ENCODE results near the gene CHN1. TPM values are rescaled to one million over a fixed set of nuclear protein-coding genes. Genes with fewer than 3 reads are reported as not detected.

Gene CHN1
- total and polyA plus RNA-seq, 2 of the 8 experiments (the other 6 are each of a cell fraction or from before 2014, with no cell fraction given), result 54.0 to 65.7 TPM

DNA sequence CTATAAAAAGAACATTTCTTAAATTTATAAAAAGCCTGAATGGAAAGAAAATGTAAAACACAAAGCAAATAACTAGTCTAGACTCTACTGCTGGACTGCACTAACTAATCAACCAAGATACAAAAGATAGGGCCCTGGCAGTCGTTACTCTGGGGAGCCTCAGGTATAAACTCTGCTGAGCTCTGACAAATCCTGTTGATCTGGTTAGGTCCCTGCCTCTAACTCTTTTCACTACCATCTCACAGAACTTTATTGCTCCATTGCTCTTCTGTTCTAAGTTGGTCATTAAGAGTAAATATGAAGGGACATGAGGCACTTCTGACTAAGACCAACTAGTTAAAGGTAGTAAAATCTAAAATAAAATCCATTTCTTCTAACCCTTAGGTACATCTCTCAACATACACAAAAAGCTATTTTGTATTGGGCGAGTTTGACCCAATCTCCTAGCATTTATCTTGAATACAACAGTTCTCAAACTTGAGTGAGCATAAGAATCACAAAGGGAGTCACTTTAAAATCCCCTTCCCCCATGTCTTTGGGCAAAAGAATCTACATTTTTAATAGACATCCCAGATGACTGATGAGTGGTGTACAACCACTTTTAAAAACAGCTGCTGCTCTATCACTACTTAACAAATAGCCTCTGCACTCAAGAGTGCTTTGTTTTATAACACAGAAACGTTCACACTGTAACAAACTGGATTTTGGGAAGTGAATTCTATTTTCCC, 2.5 kb downstream of the CHN1 start:
- no peak overlapping the region for H2AK5ac ChIP-seq (ENCODE audit: low read depth, low read length)
- peaks cover 0 to 3% of the 10 kb centered on the region in 2 experiments for H4K20me1 ChIP-seq (replicated peaks in 1 of 2; ENCODE audit: control insufficient read depth in 1 of 2, insufficient read depth in 2 of 2, low read length in 2 of 2)
- no peak overlapping the region for H3K23ac ChIP-seq (ENCODE audit: insufficient read length)
- no peak overlapping the region for H2BK5ac ChIP-seq (ENCODE audit: low read depth, low read length)
- no peak overlapping the region for H2BK20ac ChIP-seq (ENCODE audit: low read length)
- TF ChIP-seq MAFK (IDR thresholded peaks at IDR 0.05; ENCODE audit: low read depth, low read length) (no peak), POLR2AphosphoS5 (IDR thresholded peaks at IDR 0.05; ENCODE audit: low read depth, low read length) (peak; percentile 40; the same call in 1 of the 2 replicates), SIRT6 (IDR thresholded peaks at IDR 0.05; ENCODE audit: low read length) (no peak)
- TF ChIP-seq, protein P1, sequence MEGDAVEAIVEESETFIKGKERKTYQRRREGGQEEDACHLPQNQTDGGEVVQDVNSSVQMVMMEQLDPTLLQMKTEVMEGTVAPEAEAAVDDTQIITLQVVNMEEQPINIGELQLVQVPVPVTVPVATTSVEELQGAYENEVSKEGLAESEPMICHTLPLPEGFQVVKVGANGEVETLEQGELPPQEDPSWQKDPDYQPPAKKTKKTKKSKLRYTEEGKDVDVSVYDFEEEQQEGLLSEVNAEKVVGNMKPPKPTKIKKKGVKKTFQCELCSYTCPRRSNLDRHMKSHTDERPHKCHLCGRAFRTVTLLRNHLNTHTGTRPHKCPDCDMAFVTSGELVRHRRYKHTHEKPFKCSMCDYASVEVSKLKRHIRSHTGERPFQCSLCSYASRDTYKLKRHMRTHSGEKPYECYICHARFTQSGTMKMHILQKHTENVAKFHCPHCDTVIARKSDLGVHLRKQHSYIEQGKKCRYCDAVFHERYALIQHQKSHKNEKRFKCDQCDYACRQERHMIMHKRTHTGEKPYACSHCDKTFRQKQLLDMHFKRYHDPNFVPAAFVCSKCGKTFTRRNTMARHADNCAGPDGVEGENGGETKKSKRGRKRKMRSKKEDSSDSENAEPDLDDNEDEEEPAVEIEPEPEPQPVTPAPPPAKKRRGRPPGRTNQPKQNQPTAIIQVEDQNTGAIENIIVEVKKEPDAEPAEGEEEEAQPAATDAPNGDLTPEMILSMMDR (IDR thresholded peaks at IDR 0.05; ENCODE audit: control extremely low read depth in 1 of 3, insufficient read depth in 1 of 3, low read depth in 1 of 3, low read length in 3 of 3), result no peak
- no peak overlapping the region for H2BK12ac ChIP-seq (ENCODE audit: low read depth, low read length)
- peak overlapping the region in 1 of 4 experiments; percentile 75; a peak in 2 of 8 replicates for H3K4me3 ChIP-seq (ENCODE audit: extremely low read depth in 1 of 4, insufficient read depth in 2 of 4, low read depth in 3 of 4, low read length in 4 of 4)
- H3K4me2 ChIP-seq (ENCODE audit: insufficient read depth in 1 of 2, low read depth in 2 of 2, low read length in 2 of 2), result peak overlapping the region; percentile 39 to 87; a peak in 3 of 4 replicates
- no peak for FAIRE-seq
- H3K4me1 ChIP-seq (replicated peaks in 1 of 4; ENCODE audit: control insufficient read depth in 3 of 4, insufficient read depth in 4 of 4, low read length in 3 of 4), result peaks cover 0 to 19% (median 9%) of the 10 kb centered on the region in 4 experiments; a peak in 4 of 7 replicates
- no peak overlapping the region for H3K14ac ChIP-seq (ENCODE audit: insufficient read length)
- no peak overlapping the region for H3K18ac ChIP-seq (ENCODE audit: extremely low read depth, low read length)
- no peak for DNase-seq (ENCODE audit: low read depth in 1 of 2, low spot score in 2 of 2)
- H3K27ac ChIP-seq (ENCODE audit: low read depth, low read length), result no peak overlapping the region
- 41% methylated on average over 3 of the region's 3 CpGs; no CpG with 5 or more reads in 1 of the 2 experiments for WGBS, 2 experiments (ENCODE audit: extremely low coverage in 1 of 2, insufficient coverage in 1 of 2, insufficient read length in 1 of 2, insufficient replicate concordance in 2 of 2, low coverage in 1 of 2, low lambda C conversion rate in 2 of 2, missing lambda C conversion rate in 1 of 2)
- no peak overlapping the region for H2BK120ac ChIP-seq (replicated peaks; ENCODE audit: low read depth, low read length)
- no peak overlapping the region for H4K8ac ChIP-seq (ENCODE audit: extremely low read depth, insufficient read depth, low read length)
- no peaks in the 10 kb centered on the region; a peak in 1 of 8 replicates for H3K36me3 ChIP-seq (ENCODE audit: control insufficient read depth in 2 of 4, insufficient read depth in 4 of 4, low read length in 3 of 4)
- no peak overlapping the region for H4K5ac ChIP-seq (ENCODE audit: insufficient read length, low read depth, low read length)
- no peak overlapping the region for H4K91ac ChIP-seq (replicated peaks; ENCODE audit: insufficient read length, low read length)
- no peak overlapping the region for H3K4ac ChIP-seq (replicated peaks; ENCODE audit: insufficient read length, low read depth, low read length)
- H3K79me1 ChIP-seq (ENCODE audit: low read depth, low read length), result no peaks in the 10 kb centered on the region
- no peak overlapping the region for H3K56ac ChIP-seq (replicated peaks; ENCODE audit: insufficient read length, low read depth, low read length)
- peaks cover 8 to 68% of the 10 kb centered on the region in 2 experiments for H3K79me2 ChIP-seq (ENCODE audit: control insufficient read depth in 1 of 2, insufficient read depth in 2 of 2, low read length in 2 of 2)
- H2AFZ ChIP-seq (ENCODE audit: low read length), result no peak overlapping the region
- no peaks in the 10 kb centered on the region for H3K9me3 ChIP-seq (ENCODE audit: insufficient read depth in 2 of 2, low read depth in 1 of 2, low read length in 1 of 2)
- no peaks in the 10 kb centered on the region; the same call in 1 of the 2 replicates for H3K23me2 ChIP-seq (ENCODE audit: low read depth, low read length)
- no peaks in the 10 kb centered on the region for H3K27me3 ChIP-seq (replicated peaks in 1 of 4; ENCODE audit: control insufficient read depth in 3 of 4, extremely low read depth in 1 of 4, insufficient read depth in 3 of 4, low read length in 3 of 4)
- no peak overlapping the region for H2BK15ac ChIP-seq (ENCODE audit: low read length)
- ChIA-PET POLR2A (ENCODE audit: partially characterized antibody) (interaction anchor here (0.6 to 1.9 kb wide), 5 partner anchors 8 to 206 kb away, joined by 3 to 7 read pairs (median 3); no protein-coding TSS in a partner anchor), CTCF (ENCODE audit: partially characterized antibody) (interaction anchor here (0.6 to 2.3 kb wide), 10 partner anchors 10 to 303 kb away, joined by 3 to 9 read pairs (median 4); no protein-coding TSS in a partner anchor)
- H3K9ac ChIP-seq (replicated peaks in 1 of 4; ENCODE audit: extremely low read depth in 1 of 4, low read depth in 3 of 4, low read length in 3 of 4), result no peak overlapping the region; a peak in 1 of 7 replicates

Data from H1 (cell line).